ENCODE data around the gene PACRGL.
"Not testable (repeated sequence)": the region's sequence is repeated elsewhere in the genome, so short reads cannot be mapped to it uniquely, and the experiment has no call there.

The PACRGL gene

DNA sequence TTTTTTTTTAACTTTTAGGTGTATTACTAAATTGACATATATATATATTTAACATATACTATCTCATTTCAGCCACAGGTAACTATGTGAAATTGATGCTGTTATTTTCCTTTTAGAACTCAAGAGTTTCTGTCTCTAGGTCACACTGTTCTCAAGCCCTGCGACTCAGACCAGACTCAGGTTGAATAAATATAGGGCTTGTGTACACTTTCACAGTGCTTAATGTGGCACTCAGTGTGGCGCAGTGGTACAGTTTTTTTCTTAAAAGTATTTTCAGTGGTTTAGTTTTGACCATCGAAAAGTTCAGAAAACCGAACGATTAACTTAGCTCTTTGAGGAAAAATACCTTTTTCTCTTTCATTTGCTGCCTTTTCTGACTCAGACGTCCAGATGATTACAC, 24.7 kb downstream of the PACRGL start:
- no peak for DNase-seq

DNA sequence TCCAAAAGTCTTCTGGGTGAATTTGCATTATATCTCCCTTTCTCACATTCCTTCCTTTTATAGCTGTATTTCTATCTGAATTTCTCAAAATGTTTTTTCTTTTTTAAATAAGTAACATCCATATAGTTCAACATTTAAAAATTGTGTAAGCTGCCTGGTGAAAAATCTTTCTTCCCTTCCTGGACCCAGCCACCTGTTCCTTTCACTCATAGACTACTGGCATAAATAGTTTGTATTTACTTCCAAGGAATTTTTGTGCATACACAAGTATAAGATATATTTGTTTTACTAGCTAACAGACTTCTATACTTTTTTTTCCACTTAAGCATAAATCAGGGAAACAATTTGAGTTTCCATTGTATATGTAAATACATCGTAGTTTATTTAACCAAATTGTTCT, 35.7 kb downstream of the PACRGL start:
- no peak for DNase-seq

DNA sequence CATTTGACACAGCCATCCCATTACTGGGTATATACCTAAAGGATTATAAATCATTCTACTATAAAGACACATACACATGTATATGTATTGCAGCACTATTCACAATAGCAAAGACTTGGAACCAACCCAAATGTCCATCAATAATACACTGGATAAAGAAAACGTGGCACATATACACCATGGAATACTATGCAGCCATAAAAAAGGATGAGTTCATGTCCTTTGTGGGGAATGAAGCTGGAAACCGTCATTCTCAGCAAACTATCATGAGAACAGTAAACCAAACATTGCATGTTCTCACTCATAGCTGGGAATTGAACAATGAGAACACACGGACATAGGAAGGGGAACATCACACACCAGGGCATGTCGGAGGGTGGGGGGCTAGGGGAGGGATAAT, 45.7 kb downstream of the PACRGL start:
- DNase-seq: not testable (repeated sequence)

DNA sequence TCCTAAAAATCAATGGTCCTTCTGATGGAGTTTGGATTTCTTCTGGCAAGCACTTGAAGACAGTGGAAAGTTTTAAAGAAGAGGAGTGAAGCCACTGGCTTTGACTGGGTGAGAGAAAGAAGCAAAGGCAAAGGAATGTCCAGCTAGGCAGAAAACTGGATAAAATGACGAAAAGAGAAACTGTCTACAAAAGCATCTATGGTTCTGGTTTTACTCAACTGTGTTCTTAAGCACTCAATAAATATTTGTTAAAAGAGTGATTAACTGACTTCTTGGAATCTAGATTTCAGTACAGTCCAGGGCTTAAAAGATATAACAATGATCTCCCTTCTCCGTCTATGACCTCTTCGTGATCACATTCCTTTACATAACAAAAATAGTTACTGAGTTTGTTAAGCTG, 52.4 kb downstream of the PACRGL start:
- no peak for DNase-seq

DNA sequence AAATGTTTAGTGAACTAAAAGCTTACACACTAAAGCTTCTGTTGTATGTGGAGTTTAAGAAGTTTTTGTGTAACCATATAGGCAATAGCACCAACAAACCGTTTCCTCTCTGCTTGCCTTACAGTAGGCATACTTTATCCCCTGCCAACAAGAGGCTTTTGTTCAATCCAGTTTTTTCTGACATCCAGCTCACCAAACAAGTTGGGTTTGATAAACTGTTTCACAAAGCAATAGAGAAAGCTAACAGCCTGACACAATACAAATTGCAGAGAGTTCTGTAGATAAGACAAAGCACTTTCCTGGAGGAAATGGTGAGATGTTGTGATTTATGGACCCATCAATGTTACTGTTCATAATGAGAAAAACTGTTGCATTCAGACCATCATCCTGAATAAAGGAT, 53.8 kb downstream of the PACRGL start:
- no peak for DNase-seq

DNA sequence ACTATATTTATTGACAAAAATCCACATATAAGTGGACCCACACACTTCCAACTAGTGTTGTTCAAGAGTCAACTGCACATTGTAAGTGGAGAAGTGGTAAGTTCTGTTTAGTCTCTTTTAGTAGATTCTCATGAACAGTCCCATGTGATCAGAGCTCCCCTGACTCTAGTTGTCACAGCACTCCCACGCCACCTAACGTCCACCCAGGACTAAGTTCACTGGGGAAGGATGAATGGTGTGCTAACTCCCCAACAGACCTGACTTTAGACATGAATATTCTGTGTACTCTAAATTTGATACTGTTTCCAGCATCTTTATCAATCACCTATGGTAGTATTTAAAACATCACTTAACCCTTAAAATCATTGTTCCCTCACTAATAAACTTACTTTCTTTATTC, 59.8 kb downstream of the PACRGL start:
- no peak for DNase-seq

DNA sequence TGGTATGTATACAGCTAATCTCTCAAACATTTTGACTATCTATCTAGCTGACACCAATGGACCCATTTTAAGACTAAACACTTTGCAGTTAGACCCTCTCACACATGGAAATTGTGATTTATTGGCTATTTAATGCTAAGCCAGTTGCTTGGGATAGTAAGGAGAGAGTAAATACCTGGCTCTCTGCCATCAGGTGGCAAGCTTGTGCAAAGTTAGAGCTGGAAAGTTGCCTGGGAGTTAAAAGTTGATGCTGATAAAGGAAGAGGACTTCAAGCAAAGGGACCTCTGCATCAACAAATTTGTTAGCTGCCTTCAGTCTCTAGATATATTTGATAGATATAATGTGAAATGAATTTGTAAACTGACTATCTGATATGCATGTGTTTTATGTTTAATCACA, 61.1 kb downstream of the PACRGL start:
- DNase-seq: no peak

DNA sequence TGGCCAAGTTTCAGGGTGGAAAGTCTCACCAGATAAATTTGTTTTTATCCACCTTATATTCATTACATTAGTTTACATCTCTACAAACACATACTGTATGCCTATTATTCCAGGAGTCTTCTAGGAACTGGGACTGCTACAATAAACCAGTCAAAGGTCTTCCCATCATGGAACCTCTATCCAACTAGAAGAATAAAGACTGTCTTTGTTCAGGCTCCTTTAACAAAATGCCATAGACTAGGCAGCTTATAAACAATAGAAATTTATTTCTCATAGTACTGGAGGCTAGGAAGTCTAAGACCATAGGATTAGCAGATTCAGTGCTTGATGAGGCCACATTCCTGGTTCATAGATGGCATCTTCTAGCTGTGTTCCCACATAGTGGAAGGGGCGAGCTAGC, 61.6 kb downstream of the PACRGL start:
- no peak for DNase-seq

DNA sequence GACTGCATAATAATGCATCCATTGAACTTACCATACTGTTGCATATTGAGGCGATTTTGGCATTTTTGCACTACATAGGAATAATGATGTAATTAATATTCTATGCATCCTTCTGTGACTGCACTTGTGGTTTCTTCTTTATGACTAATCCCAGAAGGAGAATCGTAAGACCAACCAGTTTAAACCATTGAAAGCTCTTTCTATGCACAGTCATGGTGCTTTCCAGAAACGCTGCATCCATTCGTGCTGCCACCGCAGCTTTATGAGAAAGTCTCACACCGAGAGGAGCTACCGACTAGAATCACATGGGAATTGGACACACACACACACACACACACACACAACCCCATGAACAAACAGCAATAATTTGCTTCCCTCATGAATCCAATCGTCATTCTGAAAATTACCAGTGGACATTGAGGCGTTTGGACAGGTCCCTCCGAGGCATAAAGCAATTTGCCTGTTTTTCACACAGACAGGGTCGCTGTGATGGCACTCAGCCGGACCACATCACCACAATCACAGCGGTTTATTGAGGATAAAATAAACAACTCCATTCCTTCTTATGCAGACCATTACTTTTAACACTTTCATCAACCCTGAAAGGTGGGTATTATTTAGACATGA, 64.2 kb downstream of the PACRGL start:
- DNase-seq: no peak

DNA sequence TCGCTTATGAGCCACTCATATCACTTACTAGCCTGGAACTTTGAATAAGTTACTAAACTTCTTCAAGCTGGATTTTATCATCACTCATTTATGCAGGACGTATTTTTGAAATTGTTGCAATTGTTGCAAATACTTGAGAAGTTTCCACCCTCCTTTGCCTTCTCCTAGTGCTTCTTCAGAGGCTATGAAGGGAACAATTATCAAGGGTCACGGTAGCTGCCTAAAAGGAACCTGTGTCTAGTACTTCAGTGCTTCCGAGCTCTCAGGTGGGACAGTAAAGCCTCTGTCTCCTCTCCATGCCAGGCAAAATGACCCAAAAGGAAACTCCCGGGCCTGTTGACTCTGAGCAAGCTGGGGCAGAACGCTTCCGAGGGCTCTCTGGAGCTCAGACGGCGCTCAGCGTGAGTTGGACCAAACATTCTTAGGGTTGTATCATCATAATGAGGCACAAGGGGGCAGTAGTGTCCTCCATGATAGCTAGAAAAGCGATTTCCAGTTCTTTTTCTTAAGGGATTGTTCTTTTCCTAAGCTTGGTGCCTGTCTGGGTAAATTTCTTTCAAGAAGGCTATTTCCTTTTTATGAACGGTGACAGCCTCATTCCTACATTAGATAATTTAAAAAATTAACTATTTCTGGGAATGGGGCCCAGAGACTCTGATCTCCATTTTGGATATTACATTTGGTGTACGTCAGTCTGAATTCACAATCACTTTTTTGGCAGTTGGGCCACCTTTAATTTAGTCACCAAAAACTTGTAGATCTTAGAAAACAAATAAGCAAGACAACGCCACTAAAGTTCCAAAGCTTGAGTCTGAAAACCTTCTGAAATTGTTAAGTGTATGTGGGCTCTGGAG, 73.1 kb downstream of the PACRGL start:
- DNase-seq: no peak

DNA sequence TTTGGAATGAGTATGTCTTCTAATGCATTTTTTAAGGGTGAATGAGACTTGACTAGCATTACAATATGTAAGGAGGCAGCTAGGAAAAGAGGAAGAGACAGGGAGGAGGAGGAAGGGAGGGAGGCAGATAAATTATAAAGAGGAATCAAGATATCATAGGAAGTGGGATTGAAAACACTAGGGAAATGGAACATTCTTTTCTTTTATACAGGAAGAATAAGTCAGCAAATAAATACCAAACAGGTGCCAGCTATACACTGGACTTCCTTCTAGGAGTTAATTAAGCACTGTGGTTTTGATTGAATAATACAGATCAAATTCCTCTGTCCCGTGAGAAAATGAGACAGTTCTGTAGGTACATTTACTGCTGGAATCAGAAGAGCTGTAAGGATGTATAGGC, 78.6 kb downstream of the PACRGL start:
- DNase-seq: peak; percentile 26

DNA sequence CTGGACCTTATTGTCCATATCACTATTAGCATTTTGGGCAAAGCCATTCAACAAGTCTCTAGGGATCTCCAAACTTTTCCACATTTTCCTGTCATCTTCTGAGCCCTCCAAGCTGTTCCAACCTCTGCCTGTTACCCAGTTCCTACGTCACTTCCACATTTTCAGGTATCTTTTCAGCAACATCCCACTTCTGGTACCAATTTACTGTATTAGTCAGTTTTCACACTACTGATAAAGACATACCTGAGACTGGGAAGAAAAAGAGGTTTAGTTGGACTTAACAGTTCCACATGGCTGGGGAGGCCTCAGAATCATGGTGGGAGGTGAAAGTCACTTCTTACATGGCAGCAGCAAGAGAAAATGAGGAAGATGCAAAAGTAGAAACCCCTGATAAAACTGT, 82.9 kb downstream of the PACRGL start:
- DNase-seq: not testable (repeated sequence)

DNA sequence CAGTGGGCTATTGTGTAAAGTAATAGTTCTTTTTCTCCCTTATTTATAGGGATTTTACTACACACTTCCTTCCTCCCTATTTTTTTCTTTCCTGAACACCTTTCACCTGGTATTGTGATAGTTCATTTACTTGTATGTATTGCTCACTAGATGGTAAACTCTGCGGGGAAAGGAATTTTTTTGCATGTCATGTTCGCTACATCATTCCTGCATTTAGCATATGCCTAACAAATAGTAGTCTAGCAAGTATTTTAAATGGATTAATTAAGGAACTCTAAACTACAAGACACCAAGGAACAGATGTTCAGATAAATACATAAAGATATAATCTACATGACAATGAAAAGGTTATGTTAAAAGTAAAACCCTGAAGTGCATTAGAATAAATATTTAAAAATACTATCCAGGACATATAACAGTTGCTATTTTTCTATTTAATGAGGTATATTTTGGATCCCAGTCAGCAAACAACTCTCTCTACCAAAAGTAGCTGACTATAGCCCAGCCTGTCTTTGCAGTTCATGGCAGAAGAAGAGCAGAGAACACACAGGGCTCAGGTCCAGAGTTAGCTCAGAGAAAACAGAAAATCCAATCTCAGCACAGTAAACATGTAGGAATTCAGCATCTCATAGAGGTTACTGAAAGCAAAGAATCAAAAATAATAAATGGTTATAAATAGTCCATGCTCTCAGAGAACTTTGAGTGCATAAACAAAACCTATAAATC, 87.8 kb downstream of the PACRGL start:
- DNase-seq: no peak

Data from NCI-H226 (cell line).